HG03432 (cell line): ENCODE results near the gene WWOX.

Experiments used
- ATAC-seq: cut with Tn5 transposase; IDR thresholded peaks from one replicate; pipeline ENCODE4 v1.9.1; 2021; ENCODE audit warnings: mild to moderate bottlenecking, moderate library complexity; ENCODE audit not compliant: unreplicated experiment

The WWOX gene

GRCh38 chr16:79093554-79093967 lies 994.1 kb downstream of the WWOX start:
- peak; percentile 55 for ATAC-seq

GRCh38 chr16:79096246-79096645 lies 996.8 kb downstream of the WWOX start:
- no peak for ATAC-seq

GRCh38 chr16:79097166-79097565 lies 997.7 kb downstream of the WWOX start:
- ATAC-seq = no peak

GRCh38 chr16:79097771-79098170 lies 998.3 kb downstream of the WWOX start:
- ATAC-seq = no peak

- ATAC-seq = no peak
These were observed 999.5 kb downstream of the WWOX start for GRCh38 chr16:79098907-79099306.

- no peak for ATAC-seq
These were observed 1000.3 kb downstream of the WWOX start for GRCh38 chr16:79099716-79100115.

GRCh38 chr16:79100447-79100846 lies 1001.0 kb downstream of the WWOX start:
- no peak for ATAC-seq

- ATAC-seq = no peak
These were observed 1002.0 kb downstream of the WWOX start for GRCh38 chr16:79101491-79101890.

GRCh38 chr16:79104567-79104966 lies 1005.1 kb downstream of the WWOX start:
- ATAC-seq = no peak

GRCh38 chr16:79107301-79107700 lies 1007.8 kb downstream of the WWOX start:
- no peak for ATAC-seq

GRCh38 chr16:79109771-79110170 lies 1010.3 kb downstream of the WWOX start:
- no peak for ATAC-seq

GRCh38 chr16:79110242-79110641 lies 1010.8 kb downstream of the WWOX start:
- ATAC-seq = no peak

- no peak for ATAC-seq
These were observed 1011.5 kb downstream of the WWOX start for GRCh38 chr16:79110953-79111352.

GRCh38 chr16:79112462-79112861 lies 1013.0 kb downstream of the WWOX start:
- ATAC-seq = no peak

- ATAC-seq = no peak
These were observed 1014.4 kb downstream of the WWOX start for GRCh38 chr16:79113826-79114225.

- ATAC-seq = no peak
These were observed 1015.3 kb downstream of the WWOX start for GRCh38 chr16:79114759-79115158.

- no peak for ATAC-seq
These were observed 1022.5 kb downstream of the WWOX start for GRCh38 chr16:79121906-79122305.

- ATAC-seq = no peak
These were observed 1022.9 kb downstream of the WWOX start for GRCh38 chr16:79122343-79122742.

- ATAC-seq = no peak
These were observed 1024.7 kb downstream of the WWOX start for GRCh38 chr16:79124016-79124756.

GRCh38 chr16:79127766-79128165 lies 1028.3 kb downstream of the WWOX start:
- ATAC-seq = no peak

GRCh38 chr16:79128706-79129105 lies 1029.3 kb downstream of the WWOX start:
- no peak for ATAC-seq

GRCh38 chr16:79130616-79131015 lies 1031.2 kb downstream of the WWOX start:
- ATAC-seq = no peak
